ENCODE measurements around the gene EPHA8. TPM values are rescaled to one million over a fixed set of nuclear protein-coding genes. Genes with fewer than 3 reads are reported as not detected.

The EPHA8 gene
- total and polyA plus RNA-seq, 2 donors from 2014 or later = 0.09 TPM; not detected in 1

DNA sequence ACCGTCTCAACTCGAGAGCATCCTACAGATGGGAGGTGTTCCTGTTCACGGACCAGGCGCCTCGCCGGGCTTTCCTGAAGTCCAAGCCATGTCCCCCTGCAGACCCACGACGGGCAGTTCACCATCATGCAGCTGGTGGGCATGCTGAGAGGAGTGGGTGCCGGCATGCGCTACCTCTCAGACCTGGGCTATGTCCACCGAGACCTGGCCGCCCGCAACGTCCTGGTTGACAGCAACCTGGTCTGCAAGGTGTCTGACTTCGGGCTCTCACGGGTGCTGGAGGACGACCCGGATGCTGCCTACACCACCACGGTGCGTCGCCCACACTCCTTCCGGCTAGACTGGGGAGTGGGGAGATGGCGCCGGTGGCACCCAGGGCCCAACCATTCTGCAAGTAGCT, 35.4 kb downstream of the EPHA8 start:
- Histone ChIP-seq H3K36me3 (ENCODE audit: control insufficient read depth in 2 of 3, insufficient read depth in 3 of 3, low read length in 3 of 3) (no peaks in the 10 kb centered on the region), H3K9ac (ENCODE audit: low read length in 3 of 3) (no peak overlapping the region), H3K9me3 (ENCODE audit: control insufficient read depth in 2 of 3, insufficient read depth in 1 of 3, low read length in 3 of 3) (no peaks in the 10 kb centered on the region), H3K27ac (ENCODE audit: low read depth in 2 of 2, low read length in 2 of 2) (no peak overlapping the region), H3K4me3 (ENCODE audit: low read length in 3 of 3) (no peak overlapping the region), H3K27me3 (ENCODE audit: control insufficient read depth, insufficient read depth, low read length) (no peaks in the 10 kb centered on the region), H3K4me1 (ENCODE audit: control insufficient read depth in 2 of 3, insufficient read depth in 2 of 3, low read depth in 1 of 3, low read length in 3 of 3) (no peaks in the 10 kb centered on the region)
- FAIRE-seq (no peak), DNase-seq (no peak)
- TF ChIP-seq, protein P1, sequence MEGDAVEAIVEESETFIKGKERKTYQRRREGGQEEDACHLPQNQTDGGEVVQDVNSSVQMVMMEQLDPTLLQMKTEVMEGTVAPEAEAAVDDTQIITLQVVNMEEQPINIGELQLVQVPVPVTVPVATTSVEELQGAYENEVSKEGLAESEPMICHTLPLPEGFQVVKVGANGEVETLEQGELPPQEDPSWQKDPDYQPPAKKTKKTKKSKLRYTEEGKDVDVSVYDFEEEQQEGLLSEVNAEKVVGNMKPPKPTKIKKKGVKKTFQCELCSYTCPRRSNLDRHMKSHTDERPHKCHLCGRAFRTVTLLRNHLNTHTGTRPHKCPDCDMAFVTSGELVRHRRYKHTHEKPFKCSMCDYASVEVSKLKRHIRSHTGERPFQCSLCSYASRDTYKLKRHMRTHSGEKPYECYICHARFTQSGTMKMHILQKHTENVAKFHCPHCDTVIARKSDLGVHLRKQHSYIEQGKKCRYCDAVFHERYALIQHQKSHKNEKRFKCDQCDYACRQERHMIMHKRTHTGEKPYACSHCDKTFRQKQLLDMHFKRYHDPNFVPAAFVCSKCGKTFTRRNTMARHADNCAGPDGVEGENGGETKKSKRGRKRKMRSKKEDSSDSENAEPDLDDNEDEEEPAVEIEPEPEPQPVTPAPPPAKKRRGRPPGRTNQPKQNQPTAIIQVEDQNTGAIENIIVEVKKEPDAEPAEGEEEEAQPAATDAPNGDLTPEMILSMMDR (IDR thresholded peaks at IDR 0.05; ENCODE audit: borderline replicate concordance, extremely low read depth, insufficient read depth) = no peak
- intact Hi-C loops (cut with DNase I) = no loop called here

DNA sequence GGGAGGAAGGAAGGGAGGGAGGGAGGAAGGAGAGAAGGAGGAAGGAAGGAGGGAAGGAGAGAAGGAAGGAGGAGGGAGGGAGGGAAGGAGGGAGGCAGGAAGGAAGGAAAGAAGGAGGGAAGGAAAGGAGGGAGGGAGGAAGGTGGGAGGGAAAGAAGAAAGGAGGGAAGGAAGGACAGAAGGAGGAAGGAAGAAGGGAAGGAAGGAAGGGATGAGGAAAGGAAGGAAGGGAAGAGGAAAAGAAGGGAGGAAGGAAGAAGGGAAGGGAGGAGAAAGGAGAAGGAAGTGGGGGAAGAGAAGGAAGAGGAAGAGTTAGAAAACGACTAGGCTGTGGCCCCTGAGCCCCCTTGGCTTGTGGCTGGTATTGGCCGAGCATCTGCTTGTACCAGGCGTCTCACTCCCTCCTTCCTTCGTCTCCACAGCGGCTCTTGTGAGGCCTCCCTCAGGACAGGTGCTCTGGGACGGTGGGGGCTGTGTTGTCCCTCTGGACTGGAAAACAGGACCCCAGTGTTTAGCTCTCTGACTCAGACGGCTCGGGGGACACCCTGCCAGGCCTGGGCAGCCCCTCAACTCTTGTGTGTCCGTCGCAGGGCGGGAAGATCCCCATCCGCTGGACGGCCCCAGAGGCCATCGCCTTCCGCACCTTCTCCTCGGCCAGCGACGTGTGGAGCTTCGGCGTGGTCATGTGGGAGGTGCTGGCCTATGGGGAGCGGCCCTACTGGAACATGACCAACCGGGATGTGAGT, 37.0 kb downstream of the EPHA8 start:
- Histone ChIP-seq H3K4me1 (ENCODE audit: control insufficient read depth in 2 of 3, insufficient read depth in 2 of 3, low read depth in 1 of 3, low read length in 3 of 3) (no peaks in the 10 kb centered on the region), H3K4me3 (ENCODE audit: low read length in 3 of 3) (no peak overlapping the region), H3K27ac (ENCODE audit: low read depth in 2 of 2, low read length in 2 of 2) (no peak overlapping the region), H3K27me3 (ENCODE audit: control insufficient read depth, insufficient read depth, low read length) (no peaks in the 10 kb centered on the region), H3K36me3 (ENCODE audit: control insufficient read depth in 2 of 3, insufficient read depth in 3 of 3, low read length in 3 of 3) (no peaks in the 10 kb centered on the region), H3K9me3 (ENCODE audit: control insufficient read depth in 2 of 3, insufficient read depth in 1 of 3, low read length in 3 of 3) (no peaks in the 10 kb centered on the region), H3K9ac (ENCODE audit: low read length in 3 of 3) (no peak overlapping the region)
- TF ChIP-seq, protein P1 (IDR thresholded peaks at IDR 0.05; ENCODE audit: borderline replicate concordance, extremely low read depth, insufficient read depth) = no peak
- FAIRE-seq = no peak
- DNase-seq = no peak
- intact Hi-C loops (cut with DNase I) = no loop called here

DNA sequence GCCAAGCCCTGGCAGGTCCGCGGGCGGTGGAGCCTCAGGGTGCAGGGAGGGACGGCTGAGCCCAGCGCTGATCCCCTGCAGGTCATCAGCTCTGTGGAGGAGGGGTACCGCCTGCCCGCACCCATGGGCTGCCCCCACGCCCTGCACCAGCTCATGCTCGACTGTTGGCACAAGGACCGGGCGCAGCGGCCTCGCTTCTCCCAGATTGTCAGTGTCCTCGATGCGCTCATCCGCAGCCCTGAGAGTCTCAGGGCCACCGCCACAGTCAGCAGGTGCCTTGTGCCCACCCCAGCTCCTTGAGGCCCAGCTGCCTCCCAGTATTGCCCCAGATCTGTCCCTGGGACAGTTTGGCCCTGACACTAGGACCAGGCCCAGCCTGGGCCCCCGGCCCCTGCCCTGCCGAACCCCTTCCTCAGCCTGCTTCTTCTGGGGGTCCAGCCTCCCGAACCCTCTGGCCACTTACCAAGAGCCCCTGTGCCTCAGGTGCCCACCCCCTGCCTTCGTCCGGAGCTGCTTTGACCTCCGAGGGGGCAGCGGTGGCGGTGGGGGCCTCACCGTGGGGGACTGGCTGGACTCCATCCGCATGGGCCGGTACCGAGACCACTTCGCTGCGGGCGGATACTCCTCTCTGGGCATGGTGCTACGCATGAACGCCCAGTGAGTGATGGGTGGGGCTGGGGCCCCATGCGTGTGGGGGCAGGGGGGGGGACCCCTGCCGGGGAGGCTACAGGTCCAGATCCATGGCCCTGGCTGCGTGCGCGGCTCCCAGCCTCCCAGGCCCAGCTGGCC, 37.7 kb downstream of the EPHA8 start:
- intact Hi-C loops (cut with DNase I) = no loop called here
- DNase-seq (peak in 1 of 5 donors; percentile 71), FAIRE-seq (no peak)
- no peak overlapping the region for H3K9ac ChIP-seq (ENCODE audit: low read length in 3 of 3)
- no peak overlapping the region for H3K4me3 ChIP-seq (ENCODE audit: low read length in 3 of 3)
- H3K27ac ChIP-seq (ENCODE audit: low read depth in 2 of 2, low read length in 2 of 2) = no peak overlapping the region
- H3K36me3 ChIP-seq (ENCODE audit: control insufficient read depth in 2 of 3, insufficient read depth in 3 of 3, low read length in 3 of 3) = no peaks in the 10 kb centered on the region
- H3K4me1 ChIP-seq (ENCODE audit: control insufficient read depth in 2 of 3, insufficient read depth in 2 of 3, low read depth in 1 of 3, low read length in 3 of 3) = no peaks in the 10 kb centered on the region
- TF ChIP-seq, protein P1 (IDR thresholded peaks at IDR 0.05; ENCODE audit: borderline replicate concordance, extremely low read depth, insufficient read depth) = no peak
- no peaks in the 10 kb centered on the region for H3K9me3 ChIP-seq (ENCODE audit: control insufficient read depth in 2 of 3, insufficient read depth in 1 of 3, low read length in 3 of 3)
- H3K27me3 ChIP-seq (ENCODE audit: control insufficient read depth, insufficient read depth, low read length) = no peaks in the 10 kb centered on the region
